ENCODE data around the gene SLC48A1. TPM values are rescaled to one million over a fixed set of nuclear protein-coding genes. Genes with fewer than 3 reads are reported as not detected.
A peak's percentile ranks its signal among the peaks of the same experiment; 100 is the strongest.

The SLC48A1 gene
- total RNA-seq, 3 donors from 2014 or later (not counting 1 experiment from before 2014, with no cell fraction given) = 2.0 to 4.4 (median 3.4) TPM

- H3K4me3 Mint-ChIP-seq = peak overlapping the region; percentile 74
- H3K4me1 Mint-ChIP-seq = peaks cover 6 to 21% of the 10 kb centered on the region in 2 donors
- DNase-seq (no peak), ATAC-seq (no peak)
- H3K27me3 Mint-ChIP-seq (ENCODE audit: low read depth in 2 of 2) = peaks cover 4 to 8% of the 10 kb centered on the region in 2 donors
- Histone ChIP-seq H3K4me1 (ENCODE audit: control insufficient read depth, insufficient read depth, low read length) (peaks cover 33% of the 10 kb centered on the region), H3K27ac (ENCODE audit: low read length) (no peak overlapping the region), H3K9me3 (ENCODE audit: control insufficient read depth, insufficient read depth, low read length) (no peaks in the 10 kb centered on the region), H3K36me3 (ENCODE audit: control insufficient read depth, insufficient read depth, low read length) (no peaks in the 10 kb centered on the region), H3K27me3 (ENCODE audit: control insufficient read depth, insufficient read depth, low read length) (no peaks in the 10 kb centered on the region), H3K4me3 (ENCODE audit: low read length) (peak overlapping the region; percentile 60)
- 52% methylated on average over 20 of the region's 20 CpGs for WGBS (ENCODE audit: insufficient coverage)
- H3K9me3 Mint-ChIP-seq = no peaks in the 10 kb centered on the region
- no peak overlapping the region for H3K27ac Mint-ChIP-seq
- H3K36me3 Mint-ChIP-seq = no peaks in the 10 kb centered on the region
- intact Hi-C loops (cut with micrococcal nuclease) = loop anchor here (2.0 kb wide), 1 partner anchor 15 kb away; no protein-coding TSS in a partner anchor
- TF ChIP-seq, protein P1, sequence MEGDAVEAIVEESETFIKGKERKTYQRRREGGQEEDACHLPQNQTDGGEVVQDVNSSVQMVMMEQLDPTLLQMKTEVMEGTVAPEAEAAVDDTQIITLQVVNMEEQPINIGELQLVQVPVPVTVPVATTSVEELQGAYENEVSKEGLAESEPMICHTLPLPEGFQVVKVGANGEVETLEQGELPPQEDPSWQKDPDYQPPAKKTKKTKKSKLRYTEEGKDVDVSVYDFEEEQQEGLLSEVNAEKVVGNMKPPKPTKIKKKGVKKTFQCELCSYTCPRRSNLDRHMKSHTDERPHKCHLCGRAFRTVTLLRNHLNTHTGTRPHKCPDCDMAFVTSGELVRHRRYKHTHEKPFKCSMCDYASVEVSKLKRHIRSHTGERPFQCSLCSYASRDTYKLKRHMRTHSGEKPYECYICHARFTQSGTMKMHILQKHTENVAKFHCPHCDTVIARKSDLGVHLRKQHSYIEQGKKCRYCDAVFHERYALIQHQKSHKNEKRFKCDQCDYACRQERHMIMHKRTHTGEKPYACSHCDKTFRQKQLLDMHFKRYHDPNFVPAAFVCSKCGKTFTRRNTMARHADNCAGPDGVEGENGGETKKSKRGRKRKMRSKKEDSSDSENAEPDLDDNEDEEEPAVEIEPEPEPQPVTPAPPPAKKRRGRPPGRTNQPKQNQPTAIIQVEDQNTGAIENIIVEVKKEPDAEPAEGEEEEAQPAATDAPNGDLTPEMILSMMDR (IDR thresholded peaks at IDR 0.05) = no peak
These were observed 15.0 kb upstream of the SLC48A1 start for GRCh38 chr12:47757840-47758583.

- no peak for DNase-seq
- Mint-ChIP-seq H3K27me3 (ENCODE audit: low read depth in 2 of 2) (peaks cover 4 to 8% of the 10 kb centered on the region in 2 donors), H3K4me3 (peak overlapping the region; percentile 74), H3K9me3 (no peaks in the 10 kb centered on the region), H3K27ac (peak overlapping the region in 1 of 2 donors; percentile 76), H3K36me3 (no peaks in the 10 kb centered on the region), H3K4me1 (peaks cover 6 to 21% of the 10 kb centered on the region in 2 donors)
- intact Hi-C loops (cut with micrococcal nuclease) = loop anchor here (2.0 kb wide), 1 partner anchor 16 kb away; no protein-coding TSS in a partner anchor
- ATAC-seq = no peak
- WGBS (ENCODE audit: insufficient coverage) = 5% methylated on average over 10 of the region's 10 CpGs
- no peaks in the 10 kb centered on the region for H3K27me3 ChIP-seq (ENCODE audit: control insufficient read depth, insufficient read depth, low read length)
- TF ChIP-seq, protein P1 (IDR thresholded peaks at IDR 0.05) = no peak
- H3K36me3 ChIP-seq (ENCODE audit: control insufficient read depth, insufficient read depth, low read length) = no peaks in the 10 kb centered on the region
- H3K27ac ChIP-seq (ENCODE audit: low read length) = no peak overlapping the region
- H3K9me3 ChIP-seq (ENCODE audit: control insufficient read depth, insufficient read depth, low read length) = no peaks in the 10 kb centered on the region
- peaks cover 33% of the 10 kb centered on the region for H3K4me1 ChIP-seq (ENCODE audit: control insufficient read depth, insufficient read depth, low read length)
- H3K4me3 ChIP-seq (ENCODE audit: low read length) = peak overlapping the region; percentile 60
These were observed 14.5 kb upstream of the SLC48A1 start for GRCh38 chr12:47758584-47758833.

DNA sequence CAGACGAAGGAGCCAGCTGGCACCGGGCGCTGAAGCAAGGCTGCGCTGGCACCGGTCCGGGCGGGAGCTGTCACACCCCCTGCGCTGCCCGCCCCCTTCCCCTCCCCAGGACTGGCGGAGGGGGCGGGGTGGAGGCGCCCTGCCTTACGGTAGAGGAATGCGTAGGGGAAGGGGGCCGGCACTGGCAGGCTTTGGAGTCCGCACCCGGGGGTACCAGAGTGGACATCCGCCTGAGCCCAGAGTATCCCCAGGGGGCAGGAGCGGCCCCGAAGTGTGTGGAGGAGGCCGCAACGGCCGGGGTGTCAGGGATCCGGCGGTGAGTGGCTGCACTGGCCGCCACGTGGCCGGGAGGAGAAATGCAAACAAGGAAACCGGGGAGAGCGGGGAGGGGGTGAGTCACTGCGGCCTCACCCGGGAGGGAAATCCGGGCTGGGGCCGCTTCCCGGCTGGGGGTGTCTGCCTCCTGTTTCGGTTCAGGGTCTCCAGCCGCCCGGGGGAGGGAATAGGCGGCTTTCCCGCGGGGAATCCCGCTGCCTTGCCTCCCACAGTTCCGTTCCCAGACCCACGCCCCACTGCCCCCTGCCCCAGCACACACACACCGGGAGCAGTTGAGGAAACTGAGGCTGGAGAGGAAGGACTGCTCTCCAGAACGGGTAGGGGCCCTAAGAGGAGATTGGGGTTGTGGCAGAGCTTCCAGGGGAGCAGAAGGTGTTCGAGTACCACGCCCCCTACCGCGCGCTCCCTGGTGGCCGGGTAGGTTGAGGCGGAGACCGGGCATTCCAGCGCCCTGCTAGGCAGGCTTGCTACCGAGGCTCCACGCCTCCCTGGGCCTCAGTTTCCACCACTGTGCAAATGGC lies 14.0 kb upstream of the SLC48A1 start, which contains the start of gene RAPGEF3:
RAPGEF3 (minus strand) TSS at position 47 of the 857 bp plus-strand sequence. CDS start 324 bp downstream, outside the sequence.
- peaks cover 6 to 21% of the 10 kb centered on the region in 2 donors for H3K4me1 Mint-ChIP-seq
- H3K4me1 ChIP-seq (ENCODE audit: control insufficient read depth, insufficient read depth, low read length) = peaks cover 33% of the 10 kb centered on the region
- H3K36me3 ChIP-seq (ENCODE audit: control insufficient read depth, insufficient read depth, low read length) = no peaks in the 10 kb centered on the region
- H3K9me3 Mint-ChIP-seq = no peaks in the 10 kb centered on the region
- no peak within 1 kb of the TSS for H3K27ac ChIP-seq (ENCODE audit: low read length)
- H3K36me3 Mint-ChIP-seq = no peaks in the 10 kb centered on the region
- peaks cover 4 to 8% of the 10 kb centered on the region in 2 donors for H3K27me3 Mint-ChIP-seq (ENCODE audit: low read depth in 2 of 2)
- no peaks in the 10 kb centered on the region for H3K9me3 ChIP-seq (ENCODE audit: control insufficient read depth, insufficient read depth, low read length)
- H3K4me3 ChIP-seq (ENCODE audit: low read length) = peak within 1 kb of the TSS; percentile 60
- peak; percentile 86 to 91 (median 88) for ATAC-seq
- under 1% methylated on average over 56 of the region's 57 CpGs for WGBS (ENCODE audit: insufficient coverage)
- peak within 1 kb of the TSS in 1 of 2 donors; percentile 76 for H3K27ac Mint-ChIP-seq
- intact Hi-C loops (cut with micrococcal nuclease) = loop anchor here (2.0 kb wide), 1 partner anchor 16 kb away; no protein-coding TSS in a partner anchor
- TF ChIP-seq, protein P1 (IDR thresholded peaks at IDR 0.05) = peak; percentile 46
- peak; percentile 54 to 81 for DNase-seq
- no peaks in the 10 kb centered on the region for H3K27me3 ChIP-seq (ENCODE audit: control insufficient read depth, insufficient read depth, low read length)
- peak within 1 kb of the TSS; percentile 84 for H3K4me3 Mint-ChIP-seq
